ENCODE measurements around the gene BCL11B.

DNA sequence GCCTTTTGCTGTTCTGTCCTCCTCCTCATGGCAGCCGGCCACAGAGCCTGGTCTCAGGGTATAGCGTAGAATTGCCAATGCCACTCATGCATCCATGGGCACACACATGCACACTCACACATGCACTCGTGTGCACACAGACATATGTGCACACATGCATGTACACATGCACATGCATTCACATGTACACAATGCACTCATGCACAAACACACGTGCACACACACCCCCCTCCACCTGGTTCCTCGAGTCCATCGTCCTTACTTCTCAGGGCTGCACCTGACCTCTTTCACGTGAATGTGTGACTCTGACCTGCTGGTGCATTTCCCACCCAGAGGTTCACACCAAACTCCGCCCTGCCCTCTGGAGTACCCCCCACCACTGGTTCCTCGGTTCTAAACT, 60.6 kb downstream of the BCL11B start:
- TF ChIP-seq EZH2 (IDR thresholded peaks at IDR 0.05; ENCODE audit: low read depth, low read length, severe bottlenecking) (no peak), SRF (IDR thresholded peaks at IDR 0.05; ENCODE audit: low read depth, low read length) (no peak), HDAC6 (IDR thresholded peaks at IDR 0.05; ENCODE audit: low read depth, low read length) (no peak), JUND (IDR thresholded peaks at IDR 0.05; ENCODE audit: low read length) (no peak), TEAD4 (IDR thresholded peaks at IDR 0.05; ENCODE audit: low read depth, low read length) (no peak), HDAC2 (IDR thresholded peaks at IDR 0.05; ENCODE audit: borderline replicate concordance in 1 of 2, low read depth in 2 of 2, low read length in 2 of 2) (no peak), TCF12 (IDR thresholded peaks at IDR 0.05; ENCODE audit: low read depth, low read length) (no peak), POLR2A (IDR thresholded peaks at IDR 0.05; ENCODE audit: control extremely low read depth in 1 of 2, low read depth in 2 of 2, low read length in 2 of 2) (no peak)
- TF ChIP-seq, protein P1, sequence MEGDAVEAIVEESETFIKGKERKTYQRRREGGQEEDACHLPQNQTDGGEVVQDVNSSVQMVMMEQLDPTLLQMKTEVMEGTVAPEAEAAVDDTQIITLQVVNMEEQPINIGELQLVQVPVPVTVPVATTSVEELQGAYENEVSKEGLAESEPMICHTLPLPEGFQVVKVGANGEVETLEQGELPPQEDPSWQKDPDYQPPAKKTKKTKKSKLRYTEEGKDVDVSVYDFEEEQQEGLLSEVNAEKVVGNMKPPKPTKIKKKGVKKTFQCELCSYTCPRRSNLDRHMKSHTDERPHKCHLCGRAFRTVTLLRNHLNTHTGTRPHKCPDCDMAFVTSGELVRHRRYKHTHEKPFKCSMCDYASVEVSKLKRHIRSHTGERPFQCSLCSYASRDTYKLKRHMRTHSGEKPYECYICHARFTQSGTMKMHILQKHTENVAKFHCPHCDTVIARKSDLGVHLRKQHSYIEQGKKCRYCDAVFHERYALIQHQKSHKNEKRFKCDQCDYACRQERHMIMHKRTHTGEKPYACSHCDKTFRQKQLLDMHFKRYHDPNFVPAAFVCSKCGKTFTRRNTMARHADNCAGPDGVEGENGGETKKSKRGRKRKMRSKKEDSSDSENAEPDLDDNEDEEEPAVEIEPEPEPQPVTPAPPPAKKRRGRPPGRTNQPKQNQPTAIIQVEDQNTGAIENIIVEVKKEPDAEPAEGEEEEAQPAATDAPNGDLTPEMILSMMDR (IDR thresholded peaks at IDR 0.05; ENCODE audit: control extremely low read depth in 1 of 3, insufficient read depth in 1 of 3, low read depth in 1 of 3, low read length in 3 of 3) = no peak
- TF ChIP-seq, protein P2, sequence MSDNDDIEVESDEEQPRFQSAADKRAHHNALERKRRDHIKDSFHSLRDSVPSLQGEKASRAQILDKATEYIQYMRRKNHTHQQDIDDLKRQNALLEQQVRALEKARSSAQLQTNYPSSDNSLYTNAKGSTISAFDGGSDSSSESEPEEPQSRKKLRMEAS (IDR thresholded peaks at IDR 0.05) = no peak

All from H1 (cell line).